Medulla oblongata (tissue), 1 donor: ENCODE data around the gene C3orf33.
A peak's percentile ranks its signal among the peaks of the same experiment; 100 is the strongest.
"Not testable (repeated sequence)": the region's sequence is repeated elsewhere in the genome, so short reads cannot be mapped to it uniquely, and the experiment has no call there.

Experiments
- DNase-seq: peaks from one replicate; pipeline ENCODE4 v3.0.0-alpha.2; 2015; ENCODE audit errors: extremely low spot score

The C3orf33 gene

GRCh38 chr3:155805802-155806618 lies at the start of gene C3orf33:
Gene C3orf33 (minus strand): TSS chr3:155806278. CDS start chr3:155806252, 26 bp downstream.
- peak; percentile 84 for DNase-seq

GRCh38 chr3:155854141-155854940 lies 48.3 kb upstream of the C3orf33 start, which contains the start of gene SLC33A1:
Gene SLC33A1 (minus strand): TSS chr3:155854427. CDS start chr3:155853997, 430 bp downstream.
- peak; percentile 99 for DNase-seq

- peak; percentile 38 for DNase-seq
Observed at GRCh38 chr3:155853214-155854140, 47.4 kb upstream of the C3orf33 start.

- DNase-seq = no peak
Observed at GRCh38 chr3:155852341-155852740, 46.3 kb upstream of the C3orf33 start.

GRCh38 chr3:155849404-155849803 lies 43.3 kb upstream of the C3orf33 start:
- DNase-seq = not testable (repeated sequence)

- DNase-seq = no peak
Observed at GRCh38 chr3:155847993-155848392, 41.9 kb upstream of the C3orf33 start.

GRCh38 chr3:155846119-155846518 lies 40.0 kb upstream of the C3orf33 start:
- no peak for DNase-seq

- DNase-seq = no peak
Observed at GRCh38 chr3:155843569-155843968, 37.5 kb upstream of the C3orf33 start.

- DNase-seq = no peak
Observed at GRCh38 chr3:155835341-155836071, 29.4 kb upstream of the C3orf33 start.

GRCh38 chr3:155828490-155829098 lies 22.5 kb upstream of the C3orf33 start:
- DNase-seq = not testable (repeated sequence)

- DNase-seq = no peak
Observed at GRCh38 chr3:155815030-155815545, 9.0 kb upstream of the C3orf33 start.

- not testable (repeated sequence) for DNase-seq
Observed at GRCh38 chr3:155813224-155813623, 7.1 kb upstream of the C3orf33 start.

- DNase-seq = no peak
Observed at GRCh38 chr3:155809181-155809580, 3.1 kb upstream of the C3orf33 start.

GRCh38 chr3:155807823-155808222 lies 1.7 kb upstream of the C3orf33 start:
- no peak for DNase-seq

- no peak for DNase-seq
Observed at GRCh38 chr3:155805204-155805801, 775 bp downstream of the C3orf33 start.

- no peak for DNase-seq
Observed at GRCh38 chr3:155804323-155804722, 1.8 kb downstream of the C3orf33 start.

- DNase-seq = no peak
Observed at GRCh38 chr3:155792532-155792931, 13.5 kb downstream of the C3orf33 start.

GRCh38 chr3:155791190-155791589 lies 14.9 kb downstream of the C3orf33 start:
- no peak for DNase-seq

- DNase-seq = no peak
Observed at GRCh38 chr3:155790272-155790925, 15.7 kb downstream of the C3orf33 start.
